Measurements from ENCODE around the gene NFATC2. TPM values are rescaled to one million over a fixed set of nuclear protein-coding genes. Genes with fewer than 3 reads are reported as not detected.

The NFATC2 gene
- total and polyA plus RNA-seq, 2 experiments from 2014 or later: 0.52 to 0.59 TPM

GRCh38 chr20:51397137-51397536 is 145.4 kb downstream of the NFATC2 start:
- TF ChIP-seq CTCF (conservative IDR thresholded peaks at IDR 0.05; ENCODE audit: low read depth in 2 of 2) (no peak), ETS1 (IDR thresholded peaks at IDR 0.05) (no peak), REST (IDR thresholded peaks at IDR 0.05; ENCODE audit: unreplicated experiment) (no peak), ZNF331 (CRISPR knock-in tag; IDR thresholded peaks at IDR 0.05; ENCODE audit: low read depth) (no peak), JUNB (IDR thresholded peaks at IDR 0.05; ENCODE audit: unreplicated experiment) (no peak), ZNF114 (CRISPR knock-in tag; IDR thresholded peaks at IDR 0.05) (no peak), EZH2 (IDR thresholded peaks at IDR 0.05; ENCODE audit: low read depth, unreplicated experiment) (no peak), CREB1 (CRISPR knock-in tag; IDR thresholded peaks at IDR 0.05; ENCODE audit: low read depth) (no peak)

GRCh38 chr20:51396365-51396909 is 146.1 kb downstream of the NFATC2 start:
- Histone ChIP-seq H3K4me1 (ENCODE audit: insufficient read depth) (peaks cover 14% of the 10 kb centered on the region), H3K9me2 (ENCODE audit: insufficient read depth) (no peaks in the 10 kb centered on the region), H3K27me3 (ENCODE audit: insufficient read depth) (no peaks in the 10 kb centered on the region), H4K20me1 (replicated peaks; ENCODE audit: insufficient read depth) (no peaks in the 10 kb centered on the region), H3K4me2 (no peak overlapping the region), H3F3A (replicated peaks; ENCODE audit: low read depth) (no peaks in the 10 kb centered on the region), H3K79me2 (replicated peaks; ENCODE audit: insufficient read depth) (no peaks in the 10 kb centered on the region), H3K4me3 (no peak overlapping the region), H2AFZ (no peak overlapping the region), H3K36me3 (ENCODE audit: insufficient read depth) (no peaks in the 10 kb centered on the region), H3K27ac (ENCODE audit: low read depth) (no peak overlapping the region)
- Mint-ChIP-seq H3K4me1 (peaks cover 26% of the 10 kb centered on the region), H3K9me3 (no peaks in the 10 kb centered on the region), H3K36me3 (ENCODE audit: low read depth) (no peaks in the 10 kb centered on the region), H3K27me3 (ENCODE audit: insufficient read depth, low read depth, poor library complexity) (peaks cover 4% of the 10 kb centered on the region), H3K4me3 (no peak overlapping the region), H3K27ac (no peak overlapping the region)
- ATAC-seq (no peak), DNase-seq (ENCODE audit: low spot score) (no peak)
- no peak for TF ChIP-seq ZNF462 (CRISPR knock-in tag; IDR thresholded peaks at IDR 0.05)

More at GRCh38 chr20:51397137-51397536, 145.4 kb downstream of the NFATC2 start:
- H3K27ac ChIP-seq (ENCODE audit: low read depth): no peak overlapping the region
- no peak overlapping the region for H3K4me2 ChIP-seq
- Mint-ChIP-seq H3K36me3 (ENCODE audit: low read depth) (no peaks in the 10 kb centered on the region), H3K4me3 (no peak overlapping the region), H3K27me3 (ENCODE audit: insufficient read depth, low read depth, poor library complexity) (peaks cover 4% of the 10 kb centered on the region), H3K27ac (no peak overlapping the region), H3K9me3 (no peaks in the 10 kb centered on the region), H3K4me1 (peaks cover 26% of the 10 kb centered on the region)
- no peak overlapping the region for H2AFZ ChIP-seq
- H3K79me2 ChIP-seq (replicated peaks; ENCODE audit: insufficient read depth): no peaks in the 10 kb centered on the region
- H3K27me3 ChIP-seq (ENCODE audit: insufficient read depth): no peaks in the 10 kb centered on the region
- H3K36me3 ChIP-seq (ENCODE audit: insufficient read depth): no peaks in the 10 kb centered on the region
- DNase-seq (ENCODE audit: low spot score): no peak
- H3K4me1 ChIP-seq (ENCODE audit: insufficient read depth): peaks cover 14% of the 10 kb centered on the region
- ATAC-seq: peak; percentile 23; the same call in 2 of the 3 replicates
- H3K9me2 ChIP-seq (ENCODE audit: insufficient read depth): no peaks in the 10 kb centered on the region
- H3F3A ChIP-seq (replicated peaks; ENCODE audit: low read depth): no peaks in the 10 kb centered on the region
- no peaks in the 10 kb centered on the region for H4K20me1 ChIP-seq (replicated peaks; ENCODE audit: insufficient read depth)
- H3K4me3 ChIP-seq: no peak overlapping the region
